OCI-LY1 (cell line): ENCODE measurements around the gene NAV2.

Source experiments
- EZH2 ChIP-seq: fragments of 200-600 bp; sonication (generic), shearing (Covaris generic); IDR thresholded peaks from 2 replicates; pipeline ENCODE4 v1.8.0; 2017; ENCODE audit warnings: borderline replicate concordance, mixed run types, mild to moderate bottlenecking, antibody characterized with exemption, low read length, moderate library complexity, mixed read lengths
- TF ChIP-seq, protein P1 (sequence below): fragments of 200-600 bp; sonication (generic), shearing (Covaris generic); IDR thresholded peaks from 2 replicates; pipeline ENCODE4 v1.5.1; 2017; ENCODE audit warnings: mild to moderate bottlenecking, antibody characterized with exemption, low read length, moderate library complexity, mixed read lengths

DNA sequence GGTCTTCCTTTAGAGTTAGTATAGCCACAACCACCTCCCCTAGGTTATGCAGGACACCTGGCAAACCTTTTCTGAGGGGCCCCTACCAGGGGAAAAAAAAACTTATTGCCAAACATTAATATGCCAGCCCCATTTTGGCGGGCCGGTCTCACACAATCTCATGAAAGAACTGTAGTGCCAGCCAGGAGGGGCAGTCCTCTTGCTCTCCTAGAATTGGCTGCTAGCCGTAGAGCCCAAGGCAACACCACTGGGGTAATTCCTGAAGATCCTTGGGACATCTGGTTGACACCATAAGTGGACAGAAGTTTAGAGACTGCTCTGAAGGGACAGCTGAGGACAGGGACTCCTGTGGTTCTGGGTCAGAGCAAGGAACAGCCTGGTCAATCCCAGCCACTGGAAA is 24.2 kb downstream of the NAV2 start:
- TF ChIP-seq, protein P1, sequence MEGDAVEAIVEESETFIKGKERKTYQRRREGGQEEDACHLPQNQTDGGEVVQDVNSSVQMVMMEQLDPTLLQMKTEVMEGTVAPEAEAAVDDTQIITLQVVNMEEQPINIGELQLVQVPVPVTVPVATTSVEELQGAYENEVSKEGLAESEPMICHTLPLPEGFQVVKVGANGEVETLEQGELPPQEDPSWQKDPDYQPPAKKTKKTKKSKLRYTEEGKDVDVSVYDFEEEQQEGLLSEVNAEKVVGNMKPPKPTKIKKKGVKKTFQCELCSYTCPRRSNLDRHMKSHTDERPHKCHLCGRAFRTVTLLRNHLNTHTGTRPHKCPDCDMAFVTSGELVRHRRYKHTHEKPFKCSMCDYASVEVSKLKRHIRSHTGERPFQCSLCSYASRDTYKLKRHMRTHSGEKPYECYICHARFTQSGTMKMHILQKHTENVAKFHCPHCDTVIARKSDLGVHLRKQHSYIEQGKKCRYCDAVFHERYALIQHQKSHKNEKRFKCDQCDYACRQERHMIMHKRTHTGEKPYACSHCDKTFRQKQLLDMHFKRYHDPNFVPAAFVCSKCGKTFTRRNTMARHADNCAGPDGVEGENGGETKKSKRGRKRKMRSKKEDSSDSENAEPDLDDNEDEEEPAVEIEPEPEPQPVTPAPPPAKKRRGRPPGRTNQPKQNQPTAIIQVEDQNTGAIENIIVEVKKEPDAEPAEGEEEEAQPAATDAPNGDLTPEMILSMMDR, result no peak
- no peak for TF ChIP-seq EZH2
